Panc1 (cell line): ENCODE measurements around the gene ADGRL3. TPM values are rescaled to one million over a fixed set of nuclear protein-coding genes. Genes with fewer than 3 reads are reported as not detected.

Experiments used
- ATAC-seq: fragments of 200-7000 bp; cut with Tn5 transposase; 2 replicates; pipeline ENCODE4 v1.9.1; 2020; ENCODE audit warnings: mild to moderate bottlenecking, moderate library complexity
- BruUV-seq: library from RNA; stranded (reverse); fragments of 400-500 nt; replicated peaks from 2 replicates; lab custom pipeline; 2021; lab: Mats Ljungman, UMichigan
- CTCF ChIA-PET: fragments of 300-600 bp; sonication (Branson Sonifier 250); formaldehyde crosslinking; loops from one replicate; lab custom pipeline; 2022; ENCODE audit warnings: antibody characterized with exemption; lab: Charles Lee
- POLR2A ChIA-PET: fragments of 300-600 bp; sonication (Branson Sonifier 250); formaldehyde crosslinking; loops from one replicate; lab custom pipeline; 2022; ENCODE audit warnings: antibody characterized with exemption; lab: Charles Lee
- DNase-seq: peaks from one replicate; pipeline ENCODE4 v3.0.0-alpha.2; 2010; ENCODE audit warnings: low read depth, low spot score
- H3K27ac ChIP-seq: 2 replicates; pipeline ENCODE4 v1.5.1; 2011; ENCODE audit warnings: mild to moderate bottlenecking, low read length, inconsistent platforms
- H3K27me3 ChIP-seq: fragments of 200-500 bp; sonication (Bioruptor generic); 2 replicates; pipeline ENCODE4 v1.6.0; 2014; ENCODE audit warnings: low read length, inconsistent platforms; ENCODE audit not compliant: control insufficient read depth, insufficient read depth
- H3K36me3 ChIP-seq: fragments of 200-500 bp; sonication (Bioruptor generic); 2 replicates; pipeline ENCODE4 v1.5.1; 2014; ENCODE audit warnings: inconsistent platforms, mild to moderate bottlenecking, low read length, moderate library complexity; ENCODE audit not compliant: control insufficient read depth, insufficient read depth
- H3K4me1 ChIP-seq: 2 replicates; pipeline ENCODE4 v1.5.1; 2011; ENCODE audit warnings: inconsistent platforms, mild to moderate bottlenecking, low read length, moderate library complexity; ENCODE audit not compliant: control insufficient read depth, insufficient read depth
- H3K4me3 ChIP-seq, 2 experiments: 2 replicates each; pipeline ENCODE4 v1.5.1; 2011 to 2012; ENCODE audit warnings: low read depth in 2 of 2, low read length in 2 of 2, mild to moderate bottlenecking in 2 of 2, inconsistent platforms in 1 of 2, moderate library complexity in 1 of 2
- H3K9me3 ChIP-seq: fragments of 200-500 bp; sonication (Bioruptor generic); 2 replicates; pipeline ENCODE4 v1.5.1; 2014; ENCODE audit warnings: low read depth, mild to moderate bottlenecking, inconsistent platforms, low read length, moderate library complexity; ENCODE audit not compliant: control insufficient read depth, insufficient read depth
- CTCF ChIP-seq: fragments of 450-650 bp; IDR thresholded peaks from 2 replicates; pipeline ENCODE4 v1.5.1; 2017; ENCODE audit warnings: mild to moderate bottlenecking
- POLR2AphosphoS5 ChIP-seq: IDR thresholded peaks from 2 replicates; pipeline ENCODE4 v1.6.1; 2012; ENCODE audit warnings: mild to moderate bottlenecking, low read depth, low read length, moderate library complexity
- REST ChIP-seq, 2 experiments: IDR thresholded peaks; 2 replicates each; pipeline ENCODE4 v1.6.1; 2011 to 2012; ENCODE audit warnings: low read depth in 2 of 2, control low read depth in 1 of 2, low read length in 1 of 2, mild to moderate bottlenecking in 1 of 2, moderate library complexity in 1 of 2; ENCODE audit not compliant: insufficient read depth in 1 of 2
- SIN3A ChIP-seq: IDR thresholded peaks from 2 replicates; pipeline ENCODE4 v1.6.1; 2012; ENCODE audit warnings: low read depth, mild to moderate bottlenecking, low read length, moderate library complexity, borderline replicate concordance; ENCODE audit not compliant: insufficient read depth
- TCF7L2 ChIP-seq: IDR thresholded peaks from 2 replicates; pipeline ENCODE4 v1.6.1; 2011; ENCODE audit warnings: mild to moderate bottlenecking, low read depth, low read length, inconsistent platforms
- in situ Hi-C: cut with HindIII; loops from 2 replicates; pipeline ENCODE4 v1.10.0; 2016; ENCODE audit warnings: low sequenced_read_pairs, low pct_unique_long_range_greater_than_20kb
- intact Hi-C: fragments of 100-400 bp; cut with micrococcal nuclease; formaldehyde crosslinking; loops from one replicate; pipeline ENCODE4 v1.10.0; 2022; ENCODE audit not compliant: unreplicated experiment
- total RNA-seq: library from RNA; stranded (reverse); gene quantifications from one replicate; pipeline ENCODE4 v1.2.1, GENCODE V29; 2021; ENCODE audit not compliant: unreplicated experiment

The ADGRL3 gene
- total RNA-seq, 1 experiment from 2014 or later, result 0.23 TPM

- in situ Hi-C loops, result no loop called here
- DNase-seq (no peak), ATAC-seq (no peak)
- ChIA-PET CTCF (no interaction called here), POLR2A (no interaction called here)
- BruUV-seq, result no TSS peak
- Histone ChIP-seq H3K4me3 (no peak overlapping the region), H3K27me3 (no peaks in the 10 kb centered on the region), H3K9me3 (no peaks in the 10 kb centered on the region), H3K4me1 (no peaks in the 10 kb centered on the region), H3K27ac (no peak overlapping the region), H3K36me3 (no peaks in the 10 kb centered on the region)
- peak; percentile 32; the same call in 1 of the 2 replicates for TF ChIP-seq CTCF
- no peak for TF ChIP-seq TCF7L2
- no peak for TF ChIP-seq REST (IDR thresholded peaks at IDR 0.05; ENCODE audit: insufficient read depth in 1 of 2, low read depth in 2 of 2, low read length in 1 of 2)
- intact Hi-C loops, result no loop called here
Measured at GRCh38 chr4:61741327-61742096, 541.4 kb downstream of the ADGRL3 start.

DNA sequence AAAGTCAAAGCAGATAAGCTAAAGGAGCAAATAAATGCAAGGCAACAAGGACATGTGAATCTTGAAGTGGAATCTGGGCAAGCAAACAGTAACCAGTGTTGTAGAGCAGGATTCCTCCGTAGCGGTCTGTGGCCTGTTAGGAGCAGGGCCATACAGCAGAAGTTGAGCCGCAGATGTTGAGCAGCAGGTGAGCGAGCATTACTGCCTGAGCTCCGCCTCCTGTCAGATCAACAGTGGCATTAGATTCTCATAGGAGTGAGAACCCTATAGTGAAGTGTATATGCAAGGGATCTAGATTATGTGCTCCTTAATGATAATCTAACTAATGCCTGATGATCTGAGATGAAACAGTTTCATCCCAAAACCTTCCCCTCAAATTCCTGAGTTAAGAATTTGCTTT, 550.7 kb downstream of the ADGRL3 start:
- BruUV-seq, result no TSS peak

DNA sequence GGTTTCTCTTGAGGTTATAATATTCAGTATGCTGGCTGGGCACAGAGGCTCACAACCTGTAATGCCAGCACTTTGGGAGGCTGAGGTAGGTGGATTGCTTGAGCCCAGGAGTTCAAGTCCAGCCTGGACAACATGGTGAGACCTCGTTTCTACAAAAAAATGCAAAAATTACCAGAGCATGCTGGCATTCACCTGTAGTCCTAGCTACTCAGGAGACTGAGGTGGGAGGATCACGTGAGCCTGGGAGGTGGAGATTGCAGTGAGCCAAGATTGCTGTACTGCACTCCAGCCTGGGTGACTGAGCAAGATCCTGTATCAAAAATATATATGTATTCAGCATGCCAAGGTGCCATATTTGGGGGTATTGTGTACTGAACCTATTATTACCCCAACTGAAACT, 552.5 kb downstream of the ADGRL3 start:
- BruUV-seq, result no TSS peak
- Histone ChIP-seq H3K9me3 (no peaks in the 10 kb centered on the region), H3K27ac (no peak overlapping the region), H3K27me3 (no peaks in the 10 kb centered on the region), H3K36me3 (no peaks in the 10 kb centered on the region), H3K4me1 (no peaks in the 10 kb centered on the region), H3K4me3 (no peak overlapping the region)
- ChIA-PET POLR2A (no interaction called here), CTCF (no interaction called here)
- DNase-seq (no peak), ATAC-seq (no peak)
- in situ Hi-C loops, result no loop called here
- intact Hi-C loops, result no loop called here
- TF ChIP-seq REST (IDR thresholded peaks at IDR 0.05; ENCODE audit: insufficient read depth in 1 of 2, low read depth in 2 of 2, low read length in 1 of 2) (no peak), CTCF (no peak), TCF7L2 (no peak), SIN3A (no peak)

More for the DNA sequence above, 550.7 kb downstream of the ADGRL3 start:
- no peak for ATAC-seq
- no peaks in the 10 kb centered on the region for H3K27me3 ChIP-seq
- ChIA-PET CTCF (no interaction called here), POLR2A (no interaction called here)
- no peaks in the 10 kb centered on the region for H3K4me1 ChIP-seq
- intact Hi-C loops (no loop called here), in situ Hi-C loops (no loop called here)
- no peaks in the 10 kb centered on the region for H3K36me3 ChIP-seq
- no peak overlapping the region for H3K27ac ChIP-seq
- no peak for DNase-seq
- H3K4me3 ChIP-seq, result no peak overlapping the region
- TF ChIP-seq POLR2AphosphoS5 (no peak), TCF7L2 (no peak)
- no peaks in the 10 kb centered on the region for H3K9me3 ChIP-seq
